Gastroesophageal sphincter (tissue), 4 donors: Measurements from ENCODE around the gene STRAP. TPM values are rescaled to one million over a fixed set of nuclear protein-coding genes. Genes with fewer than 3 reads are reported as not detected.

Experiments used
- ATAC-seq: fragments of 150-250 bp; one replicate; pipeline ENCODE4 v1.9.1; 2016; ENCODE audit warnings: mild to moderate bottlenecking, moderate library complexity
- H3K27ac ChIP-seq, 4 donors: fragments of 200-600 bp; sonication (generic) in 3 of 4; 1 replicate in 3 of 4; 2 replicates in 1 of 4; pipeline ENCODE4 v1.5.1; 2016 to 2019
- H3K27me3 ChIP-seq: fragments of 200-600 bp; sonication (generic); one replicate; pipeline ENCODE4 v1.5.1; 2019
- H3K36me3 ChIP-seq, 2 donors: fragments of 200-600 bp; sonication (generic); one replicate each; pipeline ENCODE4 v1.5.1; 2019; ENCODE audit warnings: control low read depth in 1 of 2
- H3K4me1 ChIP-seq, 3 donors: fragments of 200-600 bp; sonication (generic); 1 replicate in 2 of 3; 2 replicates in 1 of 3; pipeline ENCODE4 v1.5.1; 2016 to 2019; ENCODE audit warnings: control low read depth in 2 of 3
- H3K4me3 ChIP-seq, 2 donors: fragments of 200-600 bp; sonication (generic); one replicate each; pipeline ENCODE4 v1.5.1; 2019; ENCODE audit warnings: mild to moderate bottlenecking in 1 of 2, moderate library complexity in 1 of 2
- H3K9me3 ChIP-seq, 3 donors: fragments of 200-600 bp; sonication (generic); one replicate each; pipeline ENCODE4 v1.5.1; 2017 to 2019; ENCODE audit warnings: control low read depth in 2 of 3
- EP300 ChIP-seq: sonication (generic); formaldehyde crosslinking; IDR thresholded peaks from one replicate; pipeline ENCODE4 v1.6.1; 2017; ENCODE audit warnings: antibody characterized with exemption, mild to moderate bottlenecking
- POLR2A ChIP-seq, 2 donors: fragments of 450-650 bp; IDR thresholded peaks; one replicate each; pipeline ENCODE4 v1.6.1; 2017; ENCODE audit warnings: antibody characterized with exemption in 2 of 2, mild to moderate bottlenecking in 2 of 2, moderate library complexity in 1 of 2
- POLR2AphosphoS5 ChIP-seq: sonication (generic); formaldehyde crosslinking; IDR thresholded peaks from one replicate; pipeline ENCODE4 v1.6.1; 2017; ENCODE audit warnings: antibody characterized with exemption
- WGBS, 2 donors: methylation state at CpG; one replicate each; pipeline ENCODE4 v1.1.5; 2018; ENCODE audit warnings: low coverage in 1 of 2; 5-methylcytosine and 5-hydroxymethylcytosine counted together
- total RNA-seq, 4 donors: library from RNA; depleted of rRNA; stranded (reverse); fragments of >200 nt; gene quantifications; one replicate each; pipeline ENCODE4 v1.1.0, GENCODE V29; 2016
- TF ChIP-seq, protein P1 (sequence below), 4 experiments: fragments of 200-600 bp in 2 of 4; fragments of 450-650 bp in 2 of 4; sonication (generic) in 1 of 4; IDR thresholded peaks; one replicate each; pipeline ENCODE4 v1.5.1; 2017 to 2019; ENCODE audit warnings: antibody characterized with exemption in 4 of 4, mild to moderate bottlenecking in 2 of 4, moderate library complexity in 2 of 4

Gene STRAP
- total RNA-seq, 4 donors from 2014 or later, result 63.0 to 97.7 (median 69.2) TPM

GRCh38 chr12:15918066-15918465, 35.9 kb downstream of the STRAP start:
- ATAC-seq, result no peak
- Histone ChIP-seq H3K27ac (peak overlapping the region; percentile 79 to 83 (median 82)), H3K9me3 (no peaks in the 10 kb centered on the region), H3K4me1 (peaks cover 4 to 77% (median 14%) of the 10 kb centered on the region in 3 donors), H3K27me3 (no peaks in the 10 kb centered on the region), H3K36me3 (no peaks in the 10 kb centered on the region), H3K4me3 (no peak overlapping the region)
- TF ChIP-seq, protein P1, sequence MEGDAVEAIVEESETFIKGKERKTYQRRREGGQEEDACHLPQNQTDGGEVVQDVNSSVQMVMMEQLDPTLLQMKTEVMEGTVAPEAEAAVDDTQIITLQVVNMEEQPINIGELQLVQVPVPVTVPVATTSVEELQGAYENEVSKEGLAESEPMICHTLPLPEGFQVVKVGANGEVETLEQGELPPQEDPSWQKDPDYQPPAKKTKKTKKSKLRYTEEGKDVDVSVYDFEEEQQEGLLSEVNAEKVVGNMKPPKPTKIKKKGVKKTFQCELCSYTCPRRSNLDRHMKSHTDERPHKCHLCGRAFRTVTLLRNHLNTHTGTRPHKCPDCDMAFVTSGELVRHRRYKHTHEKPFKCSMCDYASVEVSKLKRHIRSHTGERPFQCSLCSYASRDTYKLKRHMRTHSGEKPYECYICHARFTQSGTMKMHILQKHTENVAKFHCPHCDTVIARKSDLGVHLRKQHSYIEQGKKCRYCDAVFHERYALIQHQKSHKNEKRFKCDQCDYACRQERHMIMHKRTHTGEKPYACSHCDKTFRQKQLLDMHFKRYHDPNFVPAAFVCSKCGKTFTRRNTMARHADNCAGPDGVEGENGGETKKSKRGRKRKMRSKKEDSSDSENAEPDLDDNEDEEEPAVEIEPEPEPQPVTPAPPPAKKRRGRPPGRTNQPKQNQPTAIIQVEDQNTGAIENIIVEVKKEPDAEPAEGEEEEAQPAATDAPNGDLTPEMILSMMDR (IDR thresholded peaks at IDR 0.05), result no peak
- TF ChIP-seq EP300, result no peak
- no peak for TF ChIP-seq POLR2A (IDR thresholded peaks at IDR 0.05)
- TF ChIP-seq POLR2AphosphoS5, result no peak
- WGBS, 2 donors, result 70 to 100% methylated on average over 1 to 2 of the region's 7 CpGs

DNA sequence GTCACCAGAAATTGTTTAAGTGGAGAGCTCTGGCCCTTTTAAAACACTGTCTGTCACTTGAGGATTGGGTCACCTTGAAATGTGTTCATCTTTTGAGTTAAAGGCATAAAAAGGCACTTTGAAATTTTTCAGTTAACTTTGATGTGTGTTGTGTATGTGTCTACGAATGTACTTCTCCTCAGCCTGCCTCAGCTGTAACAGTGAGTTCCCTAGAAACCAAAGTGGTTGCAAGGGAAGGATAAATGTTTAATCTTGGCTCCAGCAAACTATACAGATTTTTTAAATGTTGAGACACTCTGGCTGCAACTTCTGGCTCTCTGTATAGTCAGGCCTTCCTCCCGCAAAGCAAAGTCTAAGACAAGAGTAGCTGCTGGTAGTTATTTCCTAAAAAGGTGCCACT, 37.2 kb downstream of the STRAP start:
- Histone ChIP-seq H3K4me3 (no peak overlapping the region), H3K9me3 (no peaks in the 10 kb centered on the region), H3K4me1 (peaks cover 4 to 70% (median 14%) of the 10 kb centered on the region in 3 donors), H3K27me3 (no peaks in the 10 kb centered on the region), H3K27ac (peak overlapping the region; percentile 79 to 83 (median 82)), H3K36me3 (no peaks in the 10 kb centered on the region)
- TF ChIP-seq POLR2AphosphoS5 (peak; percentile 12), POLR2A (IDR thresholded peaks at IDR 0.05) (no peak)
- 18 to 28% methylated on average over 2 of the region's 2 CpGs for WGBS, 2 donors
- peak; percentile 78 for ATAC-seq

DNA sequence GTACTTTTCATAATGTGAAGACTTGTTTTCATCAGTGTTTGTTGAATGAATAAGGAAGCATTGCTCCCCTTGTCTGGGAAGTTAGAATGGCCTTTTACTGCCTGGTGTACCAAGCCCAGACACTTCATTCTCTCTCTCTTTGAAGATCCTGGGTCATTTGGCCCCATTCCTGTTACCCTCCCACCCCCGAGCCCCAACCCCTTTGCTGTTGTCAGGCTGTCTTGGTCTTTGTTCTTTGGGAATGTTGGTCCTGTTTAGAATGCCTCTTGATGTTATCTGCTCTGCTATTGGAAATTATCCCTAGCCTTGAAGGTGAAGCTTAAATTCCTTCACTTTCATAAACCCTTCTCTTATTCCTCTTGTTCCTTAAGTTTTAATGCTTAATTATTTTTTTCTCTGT, 42.8 kb downstream of the STRAP start:
- no peak for ATAC-seq
- H3K27me3 ChIP-seq, result no peaks in the 10 kb centered on the region
- WGBS, 2 donors, result 82% methylated on average over 1 of the region's 1 CpG; no CpG with 5 or more reads in 1 of the 2 donors
- H3K4me1 ChIP-seq, result peaks cover 0 to 55% (median 5%) of the 10 kb centered on the region in 3 donors
- no peaks in the 10 kb centered on the region for H3K9me3 ChIP-seq
- no peak overlapping the region for H3K27ac ChIP-seq
- H3K4me3 ChIP-seq, result no peak overlapping the region
- H3K36me3 ChIP-seq, result no peaks in the 10 kb centered on the region
- TF ChIP-seq EP300 (no peak), POLR2AphosphoS5 (no peak), POLR2A (IDR thresholded peaks at IDR 0.05) (no peak)
- TF ChIP-seq, protein P1 (IDR thresholded peaks at IDR 0.05), result no peak

GRCh38 chr12:15928346-15928745, 46.2 kb downstream of the STRAP start:
- TF ChIP-seq POLR2A (IDR thresholded peaks at IDR 0.05) (no peak), EP300 (no peak), POLR2AphosphoS5 (no peak)
- TF ChIP-seq, protein P1 (IDR thresholded peaks at IDR 0.05), result no peak
- no peaks in the 10 kb centered on the region for H3K27me3 ChIP-seq
- H3K4me3 ChIP-seq, result no peak overlapping the region
- H3K9me3 ChIP-seq, result no peaks in the 10 kb centered on the region
- ATAC-seq, result no peak
- 39 to 75% methylated on average over 1 to 2 of the region's 2 CpGs for WGBS, 2 donors
- peaks cover 0 to 48% (median 2%) of the 10 kb centered on the region in 3 donors for H3K4me1 ChIP-seq
- peak overlapping the region in 3 of 4 donors; percentile 21 to 73 (median 61) for H3K27ac ChIP-seq
- no peaks in the 10 kb centered on the region for H3K36me3 ChIP-seq

DNA sequence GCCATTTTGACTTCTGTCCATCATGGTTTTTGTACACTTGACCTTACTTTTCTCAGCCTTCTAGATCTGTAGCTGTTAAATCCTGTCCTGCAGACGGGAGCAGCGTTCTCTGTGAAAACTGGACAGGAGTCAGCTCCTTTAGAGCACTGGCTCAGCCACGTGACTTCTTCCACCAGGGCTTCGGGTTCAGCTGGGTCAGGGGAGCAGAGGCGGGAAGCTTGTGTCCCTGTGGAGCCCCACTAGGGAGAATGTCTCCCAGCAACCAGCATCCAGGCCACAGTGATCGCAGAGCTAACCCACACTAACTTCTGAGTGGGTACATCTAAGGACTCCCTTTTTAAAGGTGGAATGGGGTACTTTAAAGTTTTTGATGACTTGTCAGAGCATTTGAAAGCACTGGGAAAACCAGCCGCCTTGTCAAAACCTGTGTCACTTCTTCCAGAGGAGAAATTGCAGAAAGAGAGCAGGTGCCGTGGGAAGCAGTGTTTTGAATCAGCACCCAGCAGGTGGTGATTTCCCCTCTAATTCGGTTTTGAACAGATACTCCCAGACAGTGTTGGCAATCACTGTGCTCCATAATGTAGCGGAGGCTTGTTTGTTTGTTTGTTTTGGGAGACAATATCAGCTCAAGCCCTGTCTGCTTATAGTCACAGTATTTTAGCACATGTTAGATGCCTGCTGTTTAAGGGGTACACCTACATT, 46.8 kb downstream of the STRAP start:
- 39 to 60% methylated on average over 4 to 6 of the region's 10 CpGs for WGBS, 2 donors
- TF ChIP-seq EP300 (no peak), POLR2A (IDR thresholded peaks at IDR 0.05) (no peak), POLR2AphosphoS5 (no peak)
- TF ChIP-seq, protein P1 (IDR thresholded peaks at IDR 0.05), result no peak
- peak; percentile 22 for ATAC-seq
- Histone ChIP-seq H3K27ac (peak overlapping the region in 3 of 4 donors; percentile 21 to 73 (median 61)), H3K36me3 (no peaks in the 10 kb centered on the region), H3K27me3 (no peaks in the 10 kb centered on the region), H3K4me3 (no peak overlapping the region), H3K4me1 (peaks cover 0 to 49% (median 2%) of the 10 kb centered on the region in 3 donors), H3K9me3 (no peaks in the 10 kb centered on the region)
